A549 (cell line): Measurements from ENCODE around the gene TUBGCP5.

Source experiments
- EP300 ChIP-seq, 2 experiments: fragments of >200 bp; sonication (Bioruptor Twin); formaldehyde crosslinking; IDR thresholded peaks; 2 replicates in 1 of 2; 3 replicates in 1 of 2; pipeline ENCODE4 v1.6.1; 2016 to 2017
- POLR2A ChIP-seq: IDR thresholded peaks from 2 replicates; pipeline ENCODE4 v1.6.1; 2012; ENCODE audit warnings: mild to moderate bottlenecking, low read length
- RFX5 ChIP-seq: fragments of 450-650 bp; IDR thresholded peaks from 2 replicates; pipeline ENCODE4 v1.7.1; 2014; ENCODE audit warnings: antibody characterized with exemption, mild to moderate bottlenecking, moderate library complexity
- TF ChIP-seq, protein P1 (sequence below): fragments of >200 bp; sonication (Bioruptor Twin); formaldehyde crosslinking; IDR thresholded peaks from 3 replicates; pipeline ENCODE4 v1.5.1; 2016
- TF ChIP-seq, protein P2 (sequence below): fragments of >200 bp; sonication (Bioruptor Twin); formaldehyde crosslinking; IDR thresholded peaks from 3 replicates; pipeline ENCODE4 v1.6.1; 2016

DNA sequence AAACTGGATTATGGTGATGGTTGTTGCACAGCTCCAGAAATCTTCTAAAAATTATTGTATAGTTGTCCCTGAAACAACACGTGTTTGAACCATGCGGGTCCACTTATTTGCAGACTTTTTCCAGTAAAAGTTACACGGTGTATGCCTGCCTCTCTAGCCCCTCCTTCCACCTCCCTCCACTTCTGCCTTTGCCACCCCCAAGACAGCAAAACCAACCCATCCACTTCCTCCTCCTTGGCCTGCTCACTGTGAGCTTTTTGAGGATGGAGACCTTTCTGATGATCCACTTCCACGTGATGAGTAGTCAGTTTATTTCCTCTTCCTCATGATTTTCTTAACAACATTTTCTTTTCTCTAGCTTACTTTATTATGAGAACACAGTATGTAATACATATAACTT is 64.6 kb downstream of the TUBGCP5 start:
- TF ChIP-seq EP300 (IDR thresholded peaks at IDR 0.05), result no peak
- TF ChIP-seq, protein P1, sequence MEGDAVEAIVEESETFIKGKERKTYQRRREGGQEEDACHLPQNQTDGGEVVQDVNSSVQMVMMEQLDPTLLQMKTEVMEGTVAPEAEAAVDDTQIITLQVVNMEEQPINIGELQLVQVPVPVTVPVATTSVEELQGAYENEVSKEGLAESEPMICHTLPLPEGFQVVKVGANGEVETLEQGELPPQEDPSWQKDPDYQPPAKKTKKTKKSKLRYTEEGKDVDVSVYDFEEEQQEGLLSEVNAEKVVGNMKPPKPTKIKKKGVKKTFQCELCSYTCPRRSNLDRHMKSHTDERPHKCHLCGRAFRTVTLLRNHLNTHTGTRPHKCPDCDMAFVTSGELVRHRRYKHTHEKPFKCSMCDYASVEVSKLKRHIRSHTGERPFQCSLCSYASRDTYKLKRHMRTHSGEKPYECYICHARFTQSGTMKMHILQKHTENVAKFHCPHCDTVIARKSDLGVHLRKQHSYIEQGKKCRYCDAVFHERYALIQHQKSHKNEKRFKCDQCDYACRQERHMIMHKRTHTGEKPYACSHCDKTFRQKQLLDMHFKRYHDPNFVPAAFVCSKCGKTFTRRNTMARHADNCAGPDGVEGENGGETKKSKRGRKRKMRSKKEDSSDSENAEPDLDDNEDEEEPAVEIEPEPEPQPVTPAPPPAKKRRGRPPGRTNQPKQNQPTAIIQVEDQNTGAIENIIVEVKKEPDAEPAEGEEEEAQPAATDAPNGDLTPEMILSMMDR, result no peak
- TF ChIP-seq, protein P2, sequence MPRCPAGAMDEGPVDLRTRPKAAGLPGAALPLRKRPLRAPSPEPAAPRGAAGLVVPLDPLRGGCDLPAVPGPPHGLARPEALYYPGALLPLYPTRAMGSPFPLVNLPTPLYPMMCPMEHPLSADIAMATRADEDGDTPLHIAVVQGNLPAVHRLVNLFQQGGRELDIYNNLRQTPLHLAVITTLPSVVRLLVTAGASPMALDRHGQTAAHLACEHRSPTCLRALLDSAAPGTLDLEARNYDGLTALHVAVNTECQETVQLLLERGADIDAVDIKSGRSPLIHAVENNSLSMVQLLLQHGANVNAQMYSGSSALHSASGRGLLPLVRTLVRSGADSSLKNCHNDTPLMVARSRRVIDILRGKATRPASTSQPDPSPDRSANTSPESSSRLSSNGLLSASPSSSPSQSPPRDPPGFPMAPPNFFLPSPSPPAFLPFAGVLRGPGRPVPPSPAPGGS, result no peak
- TF ChIP-seq RFX5, result no peak
- no peak for TF ChIP-seq POLR2A
